Testis (tissue), 3 donors: Measurements from ENCODE around the gene SLC25A39. TPM values are rescaled to one million over a fixed set of nuclear protein-coding genes. Genes with fewer than 3 reads are reported as not detected.
A peak's percentile ranks its signal among the peaks of the same experiment; 100 is the strongest.
"Not testable (repeated sequence)": the region's sequence is repeated elsewhere in the genome, so short reads cannot be mapped to it uniquely, and the experiment has no call there.

ENCODE experiments used
- DNase-seq: peaks from one replicate; pipeline ENCODE4 v3.0.0-alpha.2; 2019
- H3K27ac ChIP-seq, 2 donors: fragments of 200-600 bp; sonication (generic); one replicate each; pipeline ENCODE4 v1.5.1; 2019
- H3K27me3 ChIP-seq: fragments of 200-600 bp; sonication (generic); one replicate; pipeline ENCODE4 v1.5.1; 2019
- H3K36me3 ChIP-seq: fragments of 200-600 bp; sonication (generic); one replicate; pipeline ENCODE4 v1.5.1; 2017; ENCODE audit warnings: low read depth; ENCODE audit errors: missing control alignments
- H3K4me1 ChIP-seq: fragments of 200-600 bp; sonication (generic); one replicate; pipeline ENCODE4 v1.5.1; 2019
- H3K4me3 ChIP-seq, 2 donors: fragments of 200-600 bp; sonication (generic); one replicate each; pipeline ENCODE4 v1.5.1; 2017 to 2019
- H3K9me3 ChIP-seq: fragments of 200-600 bp; sonication (generic); one replicate; pipeline ENCODE4 v1.5.1; 2017
- POLR2A ChIP-seq: fragments of 450-650 bp; IDR thresholded peaks from one replicate; pipeline ENCODE4 v1.6.1; 2017; ENCODE audit warnings: antibody characterized with exemption, mild to moderate bottlenecking, moderate library complexity
- WGBS, 2 donors: methylation state at CpG; one replicate each; pipeline ENCODE4 v1.1.5; 2018; 5-methylcytosine and 5-hydroxymethylcytosine counted together
- intact Hi-C: fragments of 100-400 bp; cut with DNase I; formaldehyde crosslinking; loops from one replicate; pipeline ENCODE4 v1.15.1; 2023; ENCODE audit warnings: low total_unique reads
- polyA plus RNA-seq: library from polyadenylated mRNA; stranded (reverse); fragments of 350-450 nt; fragmentation: Illumina TruSeq; extraction: RNeasy Lipid Tissue Mini Kit (QIAGEN cat#74804); gene quantifications from one replicate; pipeline ENCODE4 v1.2.3, GENCODE V29; 2014; ENCODE audit warnings: low read depth, low replicate concordance; ENCODE audit not compliant: insufficient read depth
- total RNA-seq, 2 donors: library from RNA; depleted of rRNA; stranded (reverse); fragments of >200 nt; gene quantifications; one replicate each; pipeline ENCODE4 v1.2.3, GENCODE V29; 2016
- TF ChIP-seq, protein P1 (sequence below), 3 experiments: fragments of 450-650 bp in 2 of 3; fragments of 200-600 bp in 1 of 3; sonication (generic) in 1 of 3; IDR thresholded peaks; one replicate each; pipeline ENCODE4 v1.5.1; 2016 to 2019; ENCODE audit warnings: antibody characterized with exemption in 3 of 3, mild to moderate bottlenecking in 2 of 3, moderate library complexity in 1 of 3

Gene SLC25A39
- total and polyA plus RNA-seq, 3 donors from 2014 or later: 131 to 176 (median 141) TPM

DNA sequence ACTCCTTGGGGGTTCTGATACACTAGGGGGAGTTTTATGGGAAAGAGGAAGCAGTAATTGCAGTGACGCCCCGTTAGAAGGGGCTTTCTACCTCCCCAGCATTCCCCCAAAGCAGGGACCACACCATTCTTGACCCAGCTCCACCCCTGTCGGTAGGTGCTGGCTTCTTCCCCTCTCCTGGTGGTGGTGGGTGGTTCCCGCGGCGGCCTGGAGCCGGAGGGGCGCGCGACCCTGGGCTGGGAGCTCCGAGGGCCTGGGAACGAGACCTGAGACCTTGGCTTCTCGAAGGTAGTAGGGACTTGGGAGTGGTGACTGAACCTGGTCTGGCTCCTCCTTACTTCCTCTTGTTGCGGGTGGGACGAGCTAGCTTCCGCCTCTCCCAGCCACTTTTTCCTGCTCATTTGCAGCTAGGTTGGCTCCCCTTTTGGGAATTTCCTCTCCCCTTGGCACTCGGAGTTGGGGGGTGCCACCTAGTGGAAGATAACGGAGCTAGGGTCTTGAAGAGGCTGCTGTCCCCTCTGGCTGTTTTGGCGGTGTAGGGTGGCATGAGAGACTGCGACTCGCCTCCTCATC lies 20.9 kb upstream of the SLC25A39 start:
- Histone ChIP-seq H3K27ac (peak overlapping the region; percentile 12 to 82), H3K27me3 (no peaks in the 10 kb centered on the region), H3K4me3 (peak overlapping the region; percentile 69 to 75), H3K9me3 (no peaks in the 10 kb centered on the region), H3K36me3 (no peaks in the 10 kb centered on the region), H3K4me1 (peaks cover 4% of the 10 kb centered on the region)
- DNase-seq: peak; percentile 60
- TF ChIP-seq POLR2A: no peak
- TF ChIP-seq, protein P1, sequence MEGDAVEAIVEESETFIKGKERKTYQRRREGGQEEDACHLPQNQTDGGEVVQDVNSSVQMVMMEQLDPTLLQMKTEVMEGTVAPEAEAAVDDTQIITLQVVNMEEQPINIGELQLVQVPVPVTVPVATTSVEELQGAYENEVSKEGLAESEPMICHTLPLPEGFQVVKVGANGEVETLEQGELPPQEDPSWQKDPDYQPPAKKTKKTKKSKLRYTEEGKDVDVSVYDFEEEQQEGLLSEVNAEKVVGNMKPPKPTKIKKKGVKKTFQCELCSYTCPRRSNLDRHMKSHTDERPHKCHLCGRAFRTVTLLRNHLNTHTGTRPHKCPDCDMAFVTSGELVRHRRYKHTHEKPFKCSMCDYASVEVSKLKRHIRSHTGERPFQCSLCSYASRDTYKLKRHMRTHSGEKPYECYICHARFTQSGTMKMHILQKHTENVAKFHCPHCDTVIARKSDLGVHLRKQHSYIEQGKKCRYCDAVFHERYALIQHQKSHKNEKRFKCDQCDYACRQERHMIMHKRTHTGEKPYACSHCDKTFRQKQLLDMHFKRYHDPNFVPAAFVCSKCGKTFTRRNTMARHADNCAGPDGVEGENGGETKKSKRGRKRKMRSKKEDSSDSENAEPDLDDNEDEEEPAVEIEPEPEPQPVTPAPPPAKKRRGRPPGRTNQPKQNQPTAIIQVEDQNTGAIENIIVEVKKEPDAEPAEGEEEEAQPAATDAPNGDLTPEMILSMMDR (IDR thresholded peaks at IDR 0.05): peak in 2 of 3 experiments; percentile 16 to 37
- intact Hi-C loops: no loop called here
- 1 to 2% methylated on average over 11 to 21 of the region's 21 CpGs for WGBS, 2 donors

DNA sequence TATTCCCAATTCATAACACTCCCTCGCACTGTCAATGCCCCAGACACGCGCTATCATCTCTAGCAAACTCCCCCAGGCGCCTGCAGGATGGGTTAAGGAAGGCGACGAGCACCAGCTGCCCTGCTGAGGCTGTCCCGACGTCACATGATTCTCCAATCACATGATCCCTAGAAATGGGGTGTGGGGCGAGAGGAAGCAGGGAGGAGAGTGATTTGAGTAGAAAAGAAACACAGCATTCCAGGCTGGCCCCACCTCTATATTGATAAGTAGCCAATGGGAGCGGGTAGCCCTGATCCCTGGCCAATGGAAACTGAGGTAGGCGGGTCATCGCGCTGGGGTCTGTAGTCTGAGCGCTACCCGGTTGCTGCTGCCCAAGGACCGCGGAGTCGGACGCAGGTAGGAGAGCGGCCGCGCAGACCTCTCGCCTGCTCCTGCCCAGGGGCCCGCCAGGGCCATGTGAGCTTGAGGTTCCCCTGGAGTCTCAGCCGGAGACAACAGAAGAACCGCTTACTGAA lies 20.4 kb upstream of the SLC25A39 start, which contains the start of gene GRN:
Gene GRN, plus strand, starts transcription at position 364 of the 515 bp plus-strand sequence. CDS start 3,863 bp downstream, outside the sequence.
- Histone ChIP-seq H3K27me3 (no peaks in the 10 kb centered on the region), H3K4me3 (peak within 1 kb of the TSS; percentile 69 to 75), H3K36me3 (no peaks in the 10 kb centered on the region), H3K4me1 (peaks cover 4% of the 10 kb centered on the region), H3K9me3 (no peaks in the 10 kb centered on the region), H3K27ac (peak within 1 kb of the TSS; percentile 12 to 82)
- no peak for TF ChIP-seq POLR2A
- TF ChIP-seq, protein P1 (IDR thresholded peaks at IDR 0.05): no peak
- intact Hi-C loops: no loop called here
- WGBS, 2 donors: 0% methylated on average over 26 of the region's 26 CpGs
- peak; percentile 99 for DNase-seq

- 64 to 71% methylated on average over 11 of the region's 11 CpGs for WGBS, 2 donors
- Histone ChIP-seq H3K36me3 (no peaks in the 10 kb centered on the region), H3K27me3 (no peaks in the 10 kb centered on the region), H3K9me3 (no peaks in the 10 kb centered on the region), H3K4me1 (peaks cover 4% of the 10 kb centered on the region), H3K4me3 (no peak overlapping the region), H3K27ac (no peak overlapping the region)
- intact Hi-C loops: no loop called here
- no peak for TF ChIP-seq POLR2A
- TF ChIP-seq, protein P1 (IDR thresholded peaks at IDR 0.05): no peak
- DNase-seq: no peak
Observed at GRCh38 chr17:44343510-44344209, 19.0 kb upstream of the SLC25A39 start.

DNA sequence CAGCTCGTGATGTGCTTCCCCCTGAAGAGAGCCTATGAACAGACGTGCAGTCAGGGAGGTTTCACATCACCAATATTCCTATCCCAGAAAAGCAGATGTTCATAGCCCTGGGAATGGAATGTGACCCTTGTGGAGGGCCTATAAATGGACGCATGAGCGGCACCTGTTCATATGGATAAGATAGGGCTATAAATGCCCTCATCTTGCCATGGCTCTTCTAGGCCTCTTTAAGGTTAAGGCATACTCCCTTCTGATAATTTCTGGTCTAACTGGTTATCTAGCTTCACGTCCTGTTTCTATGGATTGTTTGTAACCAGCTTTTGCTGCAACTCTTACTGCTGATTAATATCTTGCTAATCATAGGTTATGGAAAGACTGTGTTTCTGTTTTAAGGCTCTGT lies 15.9 kb upstream of the SLC25A39 start:
- DNase-seq, H3K36me3 ChIP-seq, H3K27me3 ChIP-seq, H3K27ac ChIP-seq, H3K4me3 ChIP-seq, H3K9me3 ChIP-seq, H3K4me1 ChIP-seq, intact Hi-C loops: not testable (repeated sequence)
- WGBS, 2 donors: 65 to 76% methylated on average over 5 of the region's 5 CpGs

DNA sequence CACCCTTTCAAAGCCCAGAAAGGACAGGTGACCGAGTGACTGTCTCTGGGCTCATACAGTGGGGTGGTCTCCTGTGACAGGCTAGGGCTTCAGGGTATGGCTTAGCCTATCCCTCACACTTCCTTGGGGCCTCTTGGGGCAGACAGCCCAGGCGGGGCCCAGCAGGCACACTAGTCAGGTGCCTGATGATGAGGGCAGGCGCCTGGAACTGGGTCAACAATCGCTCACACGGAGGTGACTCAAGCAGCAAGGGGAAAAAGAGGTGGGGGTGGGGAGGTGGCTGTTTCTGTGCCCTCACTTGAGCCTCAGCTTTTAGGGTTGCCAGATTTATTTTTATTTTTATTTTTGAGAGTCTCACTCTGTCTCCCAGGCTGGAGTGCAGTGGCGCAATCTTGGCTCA lies 14.1 kb upstream of the SLC25A39 start:
- no peak overlapping the region for H3K27ac ChIP-seq
- H3K9me3 ChIP-seq: no peaks in the 10 kb centered on the region
- H3K4me1 ChIP-seq: no peaks in the 10 kb centered on the region
- H3K27me3 ChIP-seq: no peaks in the 10 kb centered on the region
- DNase-seq: no peak
- no peaks in the 10 kb centered on the region for H3K36me3 ChIP-seq
- WGBS, 2 donors: 64 to 86% methylated on average over 6 of the region's 6 CpGs
- no peak for TF ChIP-seq POLR2A
- TF ChIP-seq, protein P1 (IDR thresholded peaks at IDR 0.05): no peak
- H3K4me3 ChIP-seq: no peak overlapping the region
- intact Hi-C loops: no loop called here
